Heart right ventricle (tissue), 16 donors: Measurements from ENCODE around the gene RHBG. TPM values are rescaled to one million over a fixed set of nuclear protein-coding genes. Genes with fewer than 3 reads are reported as not detected.

Experiments
- ATAC-seq, 8 donors: fragments of 200-7000 bp; cut with Tn5 transposase; one replicate each; pipeline ENCODE4 v1.9.1; 2020; ENCODE audit warnings: mild to moderate bottlenecking in 8 of 8, moderate library complexity in 8 of 8, moderate number of reproducible peaks in 1 of 8
- DNase-seq, 2 donors: peaks; one replicate each; pipeline ENCODE4 v3.0.0-alpha.2; 2020
- H3K27ac ChIP-seq, 10 donors: fragments of 200-600 bp; sonication (generic) in 2 of 10; one replicate each; pipeline versions ENCODE4 v1.5.0 to v1.8.0; 2020 to 2022; ENCODE audit warnings: mild to moderate bottlenecking in 3 of 10
- H3K27me3 ChIP-seq, 7 donors: fragments of 200-600 bp; one replicate each; pipeline ENCODE4 v1.8.0; 2021 to 2022; ENCODE audit warnings: mild to moderate bottlenecking in 2 of 7
- H3K36me3 ChIP-seq, 9 donors: fragments of 200-600 bp; sonication (generic) in 1 of 9; one replicate each; pipeline versions ENCODE4 v1.5.0 to v1.8.0; 2020 to 2022; ENCODE audit warnings: mild to moderate bottlenecking in 2 of 9
- H3K4me1 ChIP-seq, 9 donors: fragments of 200-600 bp; sonication (generic) in 1 of 9; one replicate each; pipeline versions ENCODE4 v1.5.0 to v1.8.0; 2020 to 2022; ENCODE audit warnings: mild to moderate bottlenecking in 4 of 9
- H3K4me3 ChIP-seq, 10 donors: fragments of 200-600 bp; sonication (generic) in 2 of 10; one replicate each; pipeline versions ENCODE4 v1.5.0 to v1.8.0; 2020 to 2022; ENCODE audit warnings: mild to moderate bottlenecking in 7 of 10, moderate library complexity in 2 of 10
- H3K9me3 ChIP-seq, 11 donors: fragments of 200-600 bp in 10 of 11; sonication (generic) in 2 of 11; one replicate each; pipeline versions ENCODE4 v1.5.0 to v1.8.0; 2013 to 2022; ENCODE audit warnings: mild to moderate bottlenecking in 2 of 11, control low read depth in 1 of 11, moderate library complexity in 1 of 11
- WGBS, 2 donors: extraction: QIAGEN DNeasy Blood & Tissue Kit; methylation state at CpG; one replicate each; pipeline ENCODE4 v1.1.7; 2013; ENCODE audit warnings: inconsistent platforms in 1 of 2; 5-methylcytosine and 5-hydroxymethylcytosine counted together
- intact Hi-C, 10 donors: fragments of 100-400 bp; cut with DNase I; formaldehyde crosslinking; loops; one replicate each; pipeline versions ENCODE4 v1.11.1 to v1.14.2; 2022
- polyA plus RNA-seq, 2 donors: library from polyadenylated mRNA; stranded (reverse); fragments of 200-250 nt; gene quantifications; one replicate each; pipeline ENCODE4 v1.2.3, GENCODE V29; 2013
- total RNA-seq, 10 donors: library from RNA; stranded (reverse); fragmentation: NEBNext Ultra II Directional in 3 of 10; extraction: Animal tissue kit (Norgen Biotek cat#: 25700) in 3 of 10; gene quantifications; one replicate each; pipeline versions ENCODE4 v1.2.1 to v1.2.4, GENCODE V29; 2021 to 2023
- TF ChIP-seq, protein P1 (sequence below), 9 donors: fragments of 200-600 bp; sonication (generic) in 2 of 9; IDR thresholded peaks; one replicate each; pipeline versions ENCODE4 v1.5.0 to v1.8.0; 2021 to 2022; ENCODE audit warnings: antibody characterized with exemption in 9 of 9, mild to moderate bottlenecking in 5 of 9, moderate library complexity in 1 of 9
- donor health status: Arrhythmogenic right ventricular cardiomyopathy.
- donor health status: ischemic (EF 13 %, LVEDD 7.1; RV severe dilation, severe dysfunction).
- donor health status: healthy with polysubstance abuse.
- donor health status: DM: no; HTN: yes; CAD: no.
- donor health status: DM: no; HTN: no; CAD: no.
- donor health status: ischemic (EF 25% LVEDD 6.9; RV normal size, moderate dysfunction).
- donor health status: ischemic (EF 25% LVEDD 5.7; RV mildly dilated, moderate dysfunction).
- donor health status: healthy.
- donor health status: DM: yes; HTN: yes; CAD: no.
- donor health status: Ischemic cardiomyopathy.
- donor health status: ischemic (EF 35%, LVEDD 5.7; RV mildly dilated, moderate dysfunction).
- donor health status: nonischemic (EF 11% LVEDD 7.7; RV severe dilation, severe dysfunction).
- donor health status: DM: yes; HTN: yes; CAD: no.
- donor health status: PGD.
- donor health status: ischemic (EF 29% LVEDD 5.4; RV normal size, mild dysfunction).
- donor health status: nonischemic (EF 23%, LVEDD 6.1; RV moderate dilation, normal function).

Gene RHBG
- total and polyA plus RNA-seq, 12 donors: not detected

DNA sequence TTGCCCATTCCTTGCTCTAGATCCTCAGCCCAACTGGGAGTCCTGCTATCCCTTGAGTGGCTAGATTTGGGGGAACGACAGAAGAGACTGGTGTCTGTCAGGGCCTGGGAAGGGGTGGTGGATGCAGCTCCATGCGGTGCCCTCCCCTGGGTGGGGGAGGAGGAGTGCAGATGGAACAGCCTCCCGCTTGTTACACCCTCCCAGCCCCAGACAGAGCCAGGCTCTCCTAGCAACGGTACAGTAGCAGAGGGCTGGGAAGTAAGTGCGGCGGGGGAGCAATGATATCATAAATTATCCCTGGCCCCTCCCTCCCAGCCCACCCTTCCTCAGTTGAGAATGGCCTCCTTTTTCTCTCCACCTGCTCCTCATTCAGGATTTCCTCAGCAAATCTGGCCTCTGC lies 37.2 kb downstream of the RHBG start:
- H3K4me1 ChIP-seq: no peaks in the 10 kb centered on the region
- DNase-seq (no peak), ATAC-seq (no peak)
- TF ChIP-seq, protein P1, sequence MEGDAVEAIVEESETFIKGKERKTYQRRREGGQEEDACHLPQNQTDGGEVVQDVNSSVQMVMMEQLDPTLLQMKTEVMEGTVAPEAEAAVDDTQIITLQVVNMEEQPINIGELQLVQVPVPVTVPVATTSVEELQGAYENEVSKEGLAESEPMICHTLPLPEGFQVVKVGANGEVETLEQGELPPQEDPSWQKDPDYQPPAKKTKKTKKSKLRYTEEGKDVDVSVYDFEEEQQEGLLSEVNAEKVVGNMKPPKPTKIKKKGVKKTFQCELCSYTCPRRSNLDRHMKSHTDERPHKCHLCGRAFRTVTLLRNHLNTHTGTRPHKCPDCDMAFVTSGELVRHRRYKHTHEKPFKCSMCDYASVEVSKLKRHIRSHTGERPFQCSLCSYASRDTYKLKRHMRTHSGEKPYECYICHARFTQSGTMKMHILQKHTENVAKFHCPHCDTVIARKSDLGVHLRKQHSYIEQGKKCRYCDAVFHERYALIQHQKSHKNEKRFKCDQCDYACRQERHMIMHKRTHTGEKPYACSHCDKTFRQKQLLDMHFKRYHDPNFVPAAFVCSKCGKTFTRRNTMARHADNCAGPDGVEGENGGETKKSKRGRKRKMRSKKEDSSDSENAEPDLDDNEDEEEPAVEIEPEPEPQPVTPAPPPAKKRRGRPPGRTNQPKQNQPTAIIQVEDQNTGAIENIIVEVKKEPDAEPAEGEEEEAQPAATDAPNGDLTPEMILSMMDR (IDR thresholded peaks at IDR 0.05): no peak
- H3K9me3 ChIP-seq: no peaks in the 10 kb centered on the region
- H3K27ac ChIP-seq: no peak overlapping the region
- H3K4me3 ChIP-seq: no peak overlapping the region
- H3K36me3 ChIP-seq: no peaks in the 10 kb centered on the region
- 43 to 55% methylated on average over 6 of the region's 6 CpGs for WGBS, 2 donors
- H3K27me3 ChIP-seq: peaks cover 0 to 90% (median 73%) of the 10 kb centered on the region in 7 donors
- intact Hi-C loops: no loop called here

DNA sequence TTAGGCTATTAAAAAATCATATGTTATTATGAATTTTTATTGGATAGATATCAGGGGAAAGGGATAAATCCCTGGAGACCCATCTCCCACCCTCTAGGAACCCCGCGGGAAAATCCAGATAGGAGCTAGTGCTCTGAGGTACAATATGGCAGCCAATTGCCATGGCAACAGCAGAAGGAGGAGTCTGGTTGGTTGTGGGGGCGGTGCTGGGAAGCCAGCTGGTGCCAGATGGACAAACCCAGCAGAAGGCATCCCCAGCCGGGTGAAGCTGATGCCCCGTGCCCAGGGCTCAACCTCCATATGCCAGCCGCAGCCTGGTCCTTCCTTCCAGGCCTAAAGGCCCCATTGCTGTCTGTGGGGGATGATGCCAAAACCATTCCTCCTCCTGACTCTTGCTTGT lies 38.3 kb downstream of the RHBG start:
- DNase-seq: no peak
- no peak overlapping the region for H3K4me3 ChIP-seq
- TF ChIP-seq, protein P1 (IDR thresholded peaks at IDR 0.05): no peak
- H3K27ac ChIP-seq: no peak overlapping the region
- no peaks in the 10 kb centered on the region for H3K4me1 ChIP-seq
- peaks cover 0 to 89% (median 72%) of the 10 kb centered on the region in 7 donors for H3K27me3 ChIP-seq
- ATAC-seq: no peak
- no peaks in the 10 kb centered on the region for H3K36me3 ChIP-seq
- WGBS, 2 donors: 79 to 80% methylated on average over 6 of the region's 6 CpGs
- intact Hi-C loops: no loop called here
- H3K9me3 ChIP-seq: no peaks in the 10 kb centered on the region

DNA sequence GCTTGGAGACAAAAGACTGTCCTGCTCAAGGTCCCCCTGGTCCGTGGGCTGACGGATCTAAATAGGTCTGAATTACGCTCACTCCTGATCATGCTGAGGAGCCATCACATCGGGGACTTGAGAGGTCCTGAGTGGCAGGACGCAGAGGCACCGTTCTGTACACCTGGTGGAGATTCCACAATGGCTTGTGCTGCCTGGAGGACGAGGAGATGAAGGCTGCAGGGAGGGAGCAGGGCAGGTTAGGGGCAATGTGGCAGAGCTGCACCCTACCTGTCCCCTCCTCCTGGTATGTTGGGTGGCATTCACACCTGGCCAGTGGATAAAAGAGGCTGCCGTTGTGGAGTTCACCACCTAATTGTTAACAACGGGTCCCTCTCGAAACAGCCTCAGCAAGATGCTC lies 38.7 kb downstream of the RHBG start:
- Histone ChIP-seq H3K4me1 (no peaks in the 10 kb centered on the region), H3K4me3 (no peak overlapping the region), H3K27me3 (peaks cover 0 to 91% (median 72%) of the 10 kb centered on the region in 7 donors), H3K36me3 (no peaks in the 10 kb centered on the region), H3K27ac (no peak overlapping the region), H3K9me3 (no peaks in the 10 kb centered on the region)
- TF ChIP-seq, protein P1 (IDR thresholded peaks at IDR 0.05): no peak
- ATAC-seq (no peak), DNase-seq (no peak)
- WGBS, 2 donors: 81 to 83% methylated on average over 10 of the region's 10 CpGs
- intact Hi-C loops: no loop called here

DNA sequence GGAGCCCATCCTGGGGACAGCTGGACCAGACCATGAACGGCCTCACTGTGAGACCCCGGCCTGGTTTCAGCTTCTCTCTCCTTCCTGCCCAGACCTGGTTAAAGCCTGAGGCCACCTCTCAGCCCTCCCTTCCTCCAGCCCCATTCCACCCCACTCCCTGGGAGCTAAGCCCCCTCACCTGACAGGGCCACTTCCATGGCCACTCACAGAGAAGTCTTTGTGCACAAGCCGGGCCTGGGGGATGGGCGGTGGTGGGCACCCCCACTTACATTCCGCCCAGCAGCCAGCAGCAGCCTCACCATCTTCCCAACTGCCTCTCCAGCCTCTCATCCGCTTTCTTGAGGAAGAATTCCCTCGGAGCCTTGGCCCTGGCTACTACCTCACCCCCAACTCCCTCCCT lies 40.4 kb downstream of the RHBG start:
- intact Hi-C loops: no loop called here
- no peaks in the 10 kb centered on the region for H3K4me1 ChIP-seq
- H3K27ac ChIP-seq: no peak overlapping the region
- TF ChIP-seq, protein P1 (IDR thresholded peaks at IDR 0.05): no peak
- H3K9me3 ChIP-seq: no peaks in the 10 kb centered on the region
- ATAC-seq (no peak), DNase-seq (no peak)
- peaks cover 0 to 94% (median 70%) of the 10 kb centered on the region in 7 donors for H3K27me3 ChIP-seq
- no peaks in the 10 kb centered on the region for H3K36me3 ChIP-seq
- 83 to 87% methylated on average over 7 of the region's 7 CpGs for WGBS, 2 donors
- H3K4me3 ChIP-seq: no peak overlapping the region
